A673 (cell line): Measurements from ENCODE around the gene ELFN2. TPM values are rescaled to one million over a fixed set of nuclear protein-coding genes. Genes with fewer than 3 reads are reported as not detected.
A peak's percentile ranks its signal among the peaks of the same experiment; 100 is the strongest.
"Not testable (repeated sequence)": the region's sequence is repeated elsewhere in the genome, so short reads cannot be mapped to it uniquely, and the experiment has no call there.

Source experiments
- BruUV-seq: library from RNA; stranded (reverse); fragments of 400-500 nt; replicated peaks from 2 replicates; lab custom pipeline; 2021; lab: Mats Ljungman, UMichigan
- CTCF ChIA-PET: fragments of 300-600 bp; sonication (Branson Sonifier 250); formaldehyde crosslinking; loops from one replicate; lab custom pipeline; 2022; ENCODE audit warnings: antibody characterized with exemption; lab: Charles Lee
- POLR2A ChIA-PET: fragments of 300-600 bp; sonication (Branson Sonifier 250); formaldehyde crosslinking; loops from one replicate; lab custom pipeline; 2022; ENCODE audit warnings: antibody characterized with exemption; ENCODE audit not compliant: low non-redundant PET; lab: Charles Lee
- DNase-seq: peaks from one replicate; pipeline ENCODE4 v3.0.0-alpha.2; 2015; ENCODE audit warnings: low spot score
- H3K27ac ChIP-seq: fragments of 200-600 bp; sonication (generic); 2 replicates; pipeline ENCODE4 v1.5.1; 2016; ENCODE audit warnings: mixed run types, low read depth, mild to moderate bottlenecking, mixed read lengths, antibody characterized with exemption, low read length; ENCODE audit not compliant: poor library complexity, severe bottlenecking
- H3K27me3 ChIP-seq: fragments of 200-600 bp; sonication (generic); replicated peaks from 2 replicates; pipeline ENCODE4 v1.6.1; 2017; ENCODE audit warnings: mixed run types, low read depth, mild to moderate bottlenecking, mixed read lengths, antibody characterized with exemption, low read length; ENCODE audit not compliant: insufficient read depth, poor library complexity
- H3K36me3 ChIP-seq: fragments of 200-600 bp; sonication (generic); 2 replicates; pipeline ENCODE4 v1.6.1; 2016; ENCODE audit warnings: mixed run types, mild to moderate bottlenecking, mixed read lengths, antibody characterized with exemption, low read length; ENCODE audit not compliant: insufficient read depth, poor library complexity, severe bottlenecking
- H3K4me1 ChIP-seq: fragments of 200-600 bp; sonication (generic); 2 replicates; pipeline ENCODE4 v1.6.1; 2017; ENCODE audit warnings: mixed run types, mild to moderate bottlenecking, mixed read lengths, antibody characterized with exemption, low read length; ENCODE audit not compliant: insufficient read depth, poor library complexity, severe bottlenecking
- H3K4me3 ChIP-seq: fragments of 200-600 bp; sonication (generic); 2 replicates; pipeline ENCODE4 v1.5.1; 2016; ENCODE audit warnings: low read depth, mixed run types, mild to moderate bottlenecking, mixed read lengths, low read length; ENCODE audit not compliant: poor library complexity, severe bottlenecking
- H3K9me3 ChIP-seq: fragments of 200-600 bp; sonication (generic); 2 replicates; pipeline ENCODE4 v1.6.1; 2016; ENCODE audit warnings: mixed run types, low read depth, mild to moderate bottlenecking, mixed read lengths, antibody characterized with exemption, low read length; ENCODE audit not compliant: poor library complexity, severe bottlenecking
- EZH2 ChIP-seq: fragments of 200-600 bp; sonication (generic); IDR thresholded peaks from 2 replicates; pipeline ENCODE4 v1.6.1; 2017; ENCODE audit warnings: borderline replicate concordance, low read depth, mild to moderate bottlenecking, mixed read lengths, antibody characterized with exemption, low read length; ENCODE audit not compliant: poor library complexity, severe bottlenecking
- intact Hi-C: fragments of 100-400 bp; cut with micrococcal nuclease; formaldehyde crosslinking; loops from one replicate; pipeline ENCODE4 v1.10.0; 2022; ENCODE audit not compliant: unreplicated experiment
- total RNA-seq: library from RNA; stranded (reverse); gene quantifications from 2 replicates; pipeline ENCODE4 v1.2.3, GENCODE V29; 2021
- TF ChIP-seq, protein P1 (sequence below): fragments of 300-800, 200-600 bp; sonication (generic); conservative IDR thresholded peaks from 2 replicates; pipeline ENCODE4 v1.5.1; 2017; ENCODE audit warnings: low read depth, mild to moderate bottlenecking, antibody characterized with exemption, low read length, moderate library complexity, mixed read lengths

Gene ELFN2
- total RNA-seq, 1 experiment from 2014 or later = not detected

DNA sequence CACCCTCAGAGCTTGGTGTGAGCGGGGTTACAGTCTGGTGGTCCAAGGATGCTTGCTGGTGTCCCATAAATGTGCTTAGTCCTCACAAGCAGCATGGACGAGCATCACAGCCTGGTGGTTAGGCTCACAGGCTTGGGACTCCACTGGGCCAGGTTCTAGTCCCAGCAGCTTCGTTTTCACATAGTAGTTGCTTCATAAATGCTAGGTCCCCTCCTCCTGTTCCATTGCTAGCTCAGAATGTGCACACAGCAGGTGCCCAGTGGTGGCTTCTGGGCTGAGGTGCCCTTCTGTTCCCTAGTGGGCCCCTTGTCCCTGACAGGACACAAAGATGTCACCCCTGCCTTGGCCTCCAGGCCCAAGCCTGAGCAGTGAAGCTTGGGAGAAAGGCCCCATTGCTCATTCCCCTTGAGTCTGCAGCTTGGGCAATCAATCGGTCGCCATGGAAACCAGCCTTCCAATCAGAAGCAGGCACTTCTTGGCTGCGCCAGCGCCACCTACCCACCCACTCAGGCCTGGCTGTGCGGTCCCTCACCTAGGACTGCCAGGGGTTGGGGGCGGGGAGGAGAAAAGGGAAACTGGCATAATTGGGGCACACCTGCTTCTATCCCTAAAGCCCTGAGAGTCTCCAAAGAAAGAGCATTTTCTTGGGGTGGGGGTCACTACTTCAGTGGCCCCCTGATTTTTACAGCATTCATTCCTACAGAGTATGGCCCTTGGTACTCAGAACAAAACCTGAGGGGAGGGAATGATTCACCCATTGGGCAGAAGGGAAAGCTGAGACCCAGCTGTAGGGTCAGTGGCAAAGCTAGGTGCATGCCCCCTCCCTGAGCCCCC lies 96.9 kb downstream of the ELFN2 start:
- Histone ChIP-seq H3K4me3 (no peak overlapping the region), H3K27ac (no peak overlapping the region), H3K9me3 (no peaks in the 10 kb centered on the region), H3K27me3 (peaks cover 18% of the 10 kb centered on the region), H3K36me3 (no peaks in the 10 kb centered on the region), H3K4me1 (peaks cover 21% of the 10 kb centered on the region)
- peak; percentile 83 for DNase-seq
- TF ChIP-seq, protein P1, sequence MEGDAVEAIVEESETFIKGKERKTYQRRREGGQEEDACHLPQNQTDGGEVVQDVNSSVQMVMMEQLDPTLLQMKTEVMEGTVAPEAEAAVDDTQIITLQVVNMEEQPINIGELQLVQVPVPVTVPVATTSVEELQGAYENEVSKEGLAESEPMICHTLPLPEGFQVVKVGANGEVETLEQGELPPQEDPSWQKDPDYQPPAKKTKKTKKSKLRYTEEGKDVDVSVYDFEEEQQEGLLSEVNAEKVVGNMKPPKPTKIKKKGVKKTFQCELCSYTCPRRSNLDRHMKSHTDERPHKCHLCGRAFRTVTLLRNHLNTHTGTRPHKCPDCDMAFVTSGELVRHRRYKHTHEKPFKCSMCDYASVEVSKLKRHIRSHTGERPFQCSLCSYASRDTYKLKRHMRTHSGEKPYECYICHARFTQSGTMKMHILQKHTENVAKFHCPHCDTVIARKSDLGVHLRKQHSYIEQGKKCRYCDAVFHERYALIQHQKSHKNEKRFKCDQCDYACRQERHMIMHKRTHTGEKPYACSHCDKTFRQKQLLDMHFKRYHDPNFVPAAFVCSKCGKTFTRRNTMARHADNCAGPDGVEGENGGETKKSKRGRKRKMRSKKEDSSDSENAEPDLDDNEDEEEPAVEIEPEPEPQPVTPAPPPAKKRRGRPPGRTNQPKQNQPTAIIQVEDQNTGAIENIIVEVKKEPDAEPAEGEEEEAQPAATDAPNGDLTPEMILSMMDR = peak; percentile 54
- no peak for TF ChIP-seq EZH2
- ChIA-PET POLR2A (no interaction called here), CTCF (interaction anchor here (0.8 to 1.1 kb wide), 2 partner anchors 70 to 98 kb away, joined by 4 read pairs; no protein-coding TSS in a partner anchor)
- BruUV-seq = no TSS peak
- intact Hi-C loops = no loop called here

DNA sequence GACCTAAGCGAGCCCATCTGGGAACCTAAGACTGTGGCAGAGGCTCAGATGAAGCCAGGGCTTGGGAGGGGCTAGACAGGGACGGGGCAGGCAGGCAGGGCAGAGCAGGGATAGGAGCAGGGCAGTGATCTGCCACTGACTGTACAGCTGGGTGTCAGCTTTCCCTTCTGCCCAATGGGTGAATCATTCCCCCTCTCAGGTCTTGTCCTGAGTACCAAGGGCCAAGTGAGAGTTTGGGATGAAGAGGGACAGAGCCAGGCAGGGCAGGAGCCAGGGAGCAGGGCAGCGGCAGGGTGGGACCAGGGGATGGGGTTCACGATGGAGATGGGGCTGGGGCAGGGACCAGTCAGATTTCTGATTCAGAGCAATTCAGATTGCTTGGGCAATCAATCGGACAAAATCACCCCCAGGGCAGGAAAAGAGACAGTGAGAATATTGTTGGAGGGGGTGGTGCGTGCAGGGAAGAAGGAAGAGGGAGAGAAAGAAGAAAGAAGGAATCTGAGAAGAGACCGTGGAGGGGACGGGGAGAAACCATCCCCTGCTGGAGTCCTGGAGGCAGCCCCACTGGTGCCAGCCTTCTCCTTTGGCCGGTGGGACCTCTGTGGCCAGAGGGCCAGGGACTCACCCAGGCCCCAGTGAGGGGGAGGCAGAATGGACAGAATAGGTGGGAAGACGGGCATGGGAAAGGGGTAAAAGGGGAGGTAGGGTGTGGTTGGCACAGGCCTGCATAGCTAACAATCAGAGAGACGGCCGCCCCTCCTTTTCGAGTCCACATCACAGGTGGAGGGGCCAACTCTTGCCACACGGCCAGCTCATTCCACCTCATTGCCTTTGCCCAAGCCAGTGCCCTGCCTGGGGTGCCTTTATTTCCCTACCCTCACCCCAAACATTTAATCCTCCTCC lies 97.8 kb downstream of the ELFN2 start:
- Histone ChIP-seq H3K36me3 (no peaks in the 10 kb centered on the region), H3K4me3 (no peak overlapping the region), H3K27me3 (peaks cover 18% of the 10 kb centered on the region), H3K9me3 (no peaks in the 10 kb centered on the region), H3K4me1 (peaks cover 16% of the 10 kb centered on the region), H3K27ac (no peak overlapping the region)
- ChIA-PET POLR2A (no interaction called here), CTCF (interaction anchor here (0.8 kb wide), 1 partner anchor 69 kb away, joined by 4 read pairs; no protein-coding TSS in a partner anchor)
- intact Hi-C loops = no loop called here
- no TSS peak for BruUV-seq
- TF ChIP-seq EZH2 = no peak
- TF ChIP-seq, protein P1 = no peak
- no peak for DNase-seq

DNA sequence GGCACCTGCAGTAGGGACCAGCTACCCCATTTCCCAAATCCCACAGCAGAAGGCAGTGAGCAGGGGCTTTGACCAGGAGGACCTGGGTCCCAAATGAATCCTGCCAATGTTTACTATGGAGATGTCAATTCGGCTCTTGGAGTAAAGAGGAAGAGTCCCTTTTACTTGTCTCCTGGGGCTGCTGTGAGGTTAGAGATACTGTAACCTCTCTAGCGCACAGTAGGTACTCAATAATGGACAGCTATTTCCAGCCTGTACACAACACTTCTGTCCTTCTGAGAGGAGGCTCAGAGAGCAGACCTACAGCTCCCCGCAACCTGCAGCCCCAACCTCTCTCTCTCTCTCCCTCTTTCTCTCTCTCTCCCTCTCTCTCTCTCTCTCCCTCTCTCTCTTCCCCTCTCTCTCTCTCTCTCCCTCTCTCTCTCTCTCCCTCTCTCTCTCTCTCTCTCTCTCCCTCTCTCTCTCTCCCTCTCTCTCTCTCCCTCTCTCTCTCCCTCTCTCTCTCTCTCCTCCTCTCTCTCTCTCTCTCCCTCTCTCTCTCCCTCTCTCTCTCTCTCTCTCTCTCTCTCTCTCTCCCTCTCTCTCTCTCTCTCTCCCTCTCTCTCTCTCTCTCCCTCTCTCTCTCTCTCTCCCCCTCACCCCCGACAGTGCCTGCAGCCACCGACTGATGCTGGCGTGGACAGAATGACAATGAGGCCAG lies 98.6 kb downstream of the ELFN2 start:
- H3K27ac ChIP-seq, POLR2A ChIA-PET, BruUV-seq, H3K4me3 ChIP-seq, CTCF ChIA-PET, intact Hi-C loops, H3K9me3 ChIP-seq, H3K36me3 ChIP-seq, DNase-seq: not testable (repeated sequence)
- peaks cover 18% of the 10 kb centered on the region for H3K4me1 ChIP-seq
- H3K27me3 ChIP-seq = peaks cover 18% of the 10 kb centered on the region
